C4-2B (cell line): Measurements from ENCODE around the gene CDK5RAP1.

Source experiments
- CTCF ChIP-seq: fragments of 450-650 bp; conservative IDR thresholded peaks from 2 replicates; pipeline ENCODE4 v1.5.1; 2017; ENCODE audit warnings: mild to moderate bottlenecking
- ZFX ChIP-seq: fragments of 450-650 bp; IDR thresholded peaks from 2 replicates; pipeline ENCODE4 v1.6.1; 2017

- TF ChIP-seq CTCF (no peak), ZFX (no peak)
Observed at GRCh38 chr20:33419140-33419974, 18.0 kb upstream of the CDK5RAP1 start.
